ENCODE results near the gene PPP2R2C.

- TF ChIP-seq CTCF (IDR thresholded peaks at IDR 0.05) = no peak
- no peak for TF ChIP-seq POLR2A (IDR thresholded peaks at IDR 0.05)
Measured at GRCh38 chr4:6296026-6296425, 176.4 kb downstream of the PPP2R2C start.
